AG10803 (cell line): ENCODE results near the gene PCSK6.

Experiments
- DNase-seq: peaks from one replicate; pipeline ENCODE4 v3.0.0; 2010; ENCODE audit warnings: low read depth
- H3K4me3 ChIP-seq: 2 replicates; pipeline ENCODE4 v1.5.1; 2011; ENCODE audit warnings: mild to moderate bottlenecking, low read length, control low read depth
- CTCF ChIP-seq: conservative IDR thresholded peaks from 2 replicates; pipeline ENCODE4 v1.5.1; 2011; ENCODE audit warnings: mild to moderate bottlenecking, low read length, control low read depth, inconsistent platforms

The PCSK6 gene

DNA sequence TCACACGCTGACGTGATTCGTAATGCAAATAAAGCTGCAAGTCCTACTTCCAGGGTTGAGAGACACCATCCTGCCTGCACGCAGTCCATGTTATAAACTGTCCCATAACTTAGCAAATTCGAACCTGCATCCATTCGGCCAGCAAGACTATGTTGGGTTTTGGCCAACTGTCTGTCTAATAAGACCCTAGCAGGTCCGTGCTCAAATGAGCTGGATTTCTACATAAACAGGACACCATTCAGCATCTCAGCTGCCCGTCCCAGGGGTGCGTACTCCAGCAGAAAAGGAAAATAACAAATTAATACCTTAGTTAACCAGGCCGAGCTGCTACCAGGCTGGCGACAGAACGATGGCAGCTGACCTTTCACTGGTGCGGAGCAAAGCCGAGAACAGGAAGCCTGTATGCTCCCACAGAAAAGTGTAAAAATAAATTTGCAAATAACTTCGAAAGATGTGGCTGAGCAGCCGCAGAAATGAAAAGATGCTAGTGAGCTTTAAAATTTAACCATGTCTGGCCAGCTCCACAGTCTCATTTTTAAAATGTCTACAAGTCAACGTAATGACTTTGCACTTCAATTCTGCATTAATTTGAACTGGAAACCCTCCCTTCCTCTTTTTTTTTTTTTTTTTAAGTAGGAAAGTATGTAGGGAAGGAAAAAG, 97.4 kb downstream of the PCSK6 start:
- TF ChIP-seq CTCF: no peak
- DNase-seq: no peak
- no peak overlapping the region for H3K4me3 ChIP-seq

- no peak for TF ChIP-seq CTCF
- no peak overlapping the region for H3K4me3 ChIP-seq
- no peak for DNase-seq
Measured at GRCh38 chr15:101391431-101391830, 98.1 kb downstream of the PCSK6 start.

DNA sequence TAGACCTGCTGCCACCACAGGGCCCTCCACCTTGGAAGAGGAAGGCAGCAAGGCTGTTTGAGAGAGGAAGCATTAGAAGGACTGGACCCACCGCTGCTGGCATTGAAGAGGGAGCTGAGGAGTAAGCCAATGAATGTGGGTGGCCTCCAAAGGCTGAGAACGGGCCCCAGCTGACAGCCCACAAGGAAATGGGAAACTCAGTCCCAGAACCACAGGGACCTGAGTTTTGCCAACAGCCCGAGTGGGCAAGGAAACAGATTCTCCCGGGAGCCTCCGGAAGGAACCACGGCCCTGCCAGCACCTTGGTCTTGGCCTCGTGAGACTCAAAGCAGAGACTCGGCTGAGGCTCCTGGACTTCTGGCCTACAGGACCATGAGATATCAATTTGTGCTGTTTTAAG, 99.0 kb downstream of the PCSK6 start:
- no peak for DNase-seq
- H3K4me3 ChIP-seq: no peak overlapping the region
- TF ChIP-seq CTCF: no peak

GRCh38 chr15:101390060-101390459, 99.4 kb downstream of the PCSK6 start:
- no peak for DNase-seq
- no peak overlapping the region for H3K4me3 ChIP-seq
- TF ChIP-seq CTCF: no peak

DNA sequence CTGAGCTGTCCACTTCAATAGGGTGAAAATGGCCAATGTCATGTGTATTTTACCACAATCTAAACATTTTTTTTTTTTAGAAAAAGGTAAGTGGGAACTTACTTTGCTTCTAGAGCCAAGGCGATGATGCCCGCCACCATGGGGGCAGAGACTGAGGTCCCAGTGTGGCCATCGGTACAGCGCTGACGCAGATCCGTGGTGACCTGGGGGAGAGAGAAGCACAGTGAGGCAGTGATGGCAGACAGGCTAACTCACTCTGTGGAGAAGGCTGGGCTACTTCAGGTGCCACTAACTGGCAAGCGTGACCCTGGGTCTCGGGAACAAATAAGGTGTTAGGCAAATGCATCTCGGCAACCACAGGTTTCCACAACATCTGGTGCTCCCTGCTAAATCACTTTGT, 100.1 kb downstream of the PCSK6 start:
- no peak overlapping the region for H3K4me3 ChIP-seq
- no peak for TF ChIP-seq CTCF
- DNase-seq: no peak

GRCh38 chr15:101388046-101388445, 101.5 kb downstream of the PCSK6 start:
- no peak for DNase-seq
- no peak overlapping the region for H3K4me3 ChIP-seq
- TF ChIP-seq CTCF: no peak

- TF ChIP-seq CTCF: no peak
- DNase-seq: no peak
- H3K4me3 ChIP-seq: no peak overlapping the region
Measured at GRCh38 chr15:101387574-101387973, 101.9 kb downstream of the PCSK6 start.
